Naive thymus-derived CD4-positive, alpha-beta T cell (primary cell): ENCODE results near the gene SCAPER. TPM values are rescaled to one million over a fixed set of nuclear protein-coding genes. Genes with fewer than 3 reads are reported as not detected.

Source experiments
- ATAC-seq: fragments of 150-1000 bp; cut with Tn5 transposase; 2 replicates; pipeline ENCODE4 v1.10.0; 2021; ENCODE audit warnings: mild to moderate bottlenecking, moderate library complexity
- CTCF ChIA-PET: fragments of 350-600 bp; sonication (Branson Sonifier 250); formaldehyde crosslinking; loops from one replicate; lab custom pipeline; 2021; ENCODE audit warnings: antibody characterized with exemption; lab: Charles Lee
- POLR2A ChIA-PET: fragments of 350-600 bp; sonication (Branson Sonifier 250); formaldehyde crosslinking; loops from one replicate; lab custom pipeline; 2021; ENCODE audit warnings: antibody characterized with exemption, inconsistent platforms; lab: Charles Lee
- DNase-seq, 9 donors: peaks; one replicate each; pipeline versions ENCODE4 v3.0.0 to v3.0.0-alpha.2; 2020 to 2022; ENCODE audit warnings: mixed read lengths in 1 of 9
- H3K27ac ChIP-seq: one replicate; pipeline ENCODE4 v1.7.0; 2013; ENCODE audit warnings: mild to moderate bottlenecking, low read depth, low read length, moderate library complexity
- H3K27me3 ChIP-seq, 2 donors: one replicate each; pipeline ENCODE4 v1.7.0; 2013; ENCODE audit warnings: low read length in 2 of 2, mild to moderate bottlenecking in 2 of 2, moderate library complexity in 2 of 2; ENCODE audit not compliant: control insufficient read depth in 2 of 2, insufficient read depth in 2 of 2
- H3K36me3 ChIP-seq, 3 experiments: 1 replicate in 2 of 3; 2 replicates in 1 of 3; pipeline ENCODE4 v1.7.0; 2013; ENCODE audit warnings: low read length in 3 of 3, mild to moderate bottlenecking in 3 of 3, moderate library complexity in 1 of 3; ENCODE audit not compliant: insufficient read depth in 3 of 3, control insufficient read depth in 2 of 3
- H3K4me1 ChIP-seq, 2 donors: one replicate each; pipeline ENCODE4 v1.7.0; 2013; ENCODE audit warnings: low read length in 2 of 2, mild to moderate bottlenecking in 2 of 2, moderate library complexity in 1 of 2; ENCODE audit not compliant: control insufficient read depth in 2 of 2, insufficient read depth in 2 of 2
- H3K4me3 ChIP-seq: 2 replicates; pipeline ENCODE4 v1.7.0; 2013; ENCODE audit warnings: mild to moderate bottlenecking, low read length
- H3K9me3 ChIP-seq, 3 experiments: 1 replicate in 2 of 3; 2 replicates in 1 of 3; pipeline ENCODE4 v1.7.0; 2013; ENCODE audit warnings: low read length in 3 of 3; ENCODE audit not compliant: control insufficient read depth in 2 of 3
- H3K27ac Mint-ChIP-seq, 9 donors: one replicate each; pipeline ENCODE4 v1.8.0; 2020 to 2022; ENCODE audit warnings: mixed read lengths in 9 of 9, mild to moderate bottlenecking in 8 of 9, moderate library complexity in 5 of 9, inconsistent platforms in 2 of 9
- H3K27me3 Mint-ChIP-seq, 5 donors: one replicate each; pipeline ENCODE4 v1.8.0; 2021 to 2022; ENCODE audit warnings: mixed read lengths in 5 of 5, mild to moderate bottlenecking in 1 of 5
- H3K36me3 Mint-ChIP-seq, 5 donors: one replicate each; pipeline ENCODE4 v1.8.0; 2020 to 2022; ENCODE audit warnings: mixed read lengths in 5 of 5, mild to moderate bottlenecking in 3 of 5, inconsistent platforms in 1 of 5
- H3K4me1 Mint-ChIP-seq, 7 donors: one replicate each; pipeline ENCODE4 v1.8.0; 2020 to 2022; ENCODE audit warnings: mixed read lengths in 7 of 7, mild to moderate bottlenecking in 3 of 7, inconsistent platforms in 1 of 7
- H3K4me3 Mint-ChIP-seq, 10 donors: one replicate each; pipeline ENCODE4 v1.8.0; 2020 to 2022; ENCODE audit warnings: mild to moderate bottlenecking in 10 of 10, mixed read lengths in 10 of 10, moderate library complexity in 6 of 10, inconsistent platforms in 2 of 10
- H3K9me3 Mint-ChIP-seq, 11 donors: one replicate each; pipeline ENCODE4 v1.8.0; 2020 to 2022; ENCODE audit warnings: mixed read lengths in 11 of 11, mild to moderate bottlenecking in 4 of 11, inconsistent platforms in 1 of 11, moderate library complexity in 1 of 11
- intact Hi-C, 2 donors: fragments of 100-400 bp; cut with micrococcal nuclease; formaldehyde crosslinking; loops; one replicate each; pipeline ENCODE4 v1.15.1; 2023
- polyA plus RNA-seq, 2 donors: library from polyadenylated mRNA; unstranded; fragments of 300-500 nt; fragmentation: Illumina TruSeq; gene quantifications; one replicate each; pipeline ENCODE4 v1.2.3, GENCODE V29; 2021
- total RNA-seq, 6 experiments: library from RNA in 5 of 6; stranded (reverse) in 5 of 6; gene quantifications; 1 replicate in 5 of 6; 2 replicates in 1 of 6; pipeline ENCODE4 v1.2.3 and lab custom pipeline; 2021 to 2026

The SCAPER gene
- total and polyA plus RNA-seq, 7 experiments from 2014 or later: 22.6 to 56.9 (median 48.8) TPM

DNA sequence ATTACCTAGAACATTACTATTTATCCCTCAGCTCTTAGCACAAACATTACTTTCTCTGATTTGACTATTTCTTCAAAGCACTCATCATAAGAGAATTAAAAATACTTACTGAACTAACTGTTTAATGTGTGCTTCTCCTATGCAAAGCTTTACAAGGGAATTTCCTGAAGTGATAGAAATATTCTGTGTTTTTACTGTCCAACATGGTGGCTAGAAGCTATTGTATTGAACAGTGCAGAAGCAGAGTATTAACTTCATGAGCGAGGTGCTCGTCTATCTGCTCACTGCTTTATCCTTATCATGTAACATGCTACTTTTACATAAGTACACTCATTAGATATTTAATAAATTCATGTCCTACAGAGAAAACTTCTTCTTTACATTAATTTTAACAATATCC, 329.5 kb downstream of the SCAPER start:
- Mint-ChIP-seq H3K4me1 (peaks cover 0 to 30% (median 4%) of the 10 kb centered on the region in 7 donors), H3K36me3 (peaks cover 5 to 63% (median 48%) of the 10 kb centered on the region in 5 donors), H3K27me3 (no peaks in the 10 kb centered on the region), H3K9me3 (peaks cover 0 to 11% (median 2%) of the 10 kb centered on the region in 11 donors), H3K27ac (no peak overlapping the region), H3K4me3 (no peak overlapping the region)
- ATAC-seq (no peak), DNase-seq (no peak)
- Histone ChIP-seq H3K27ac (no peak overlapping the region), H3K4me3 (no peak overlapping the region), H3K36me3 (no peaks in the 10 kb centered on the region), H3K27me3 (no peaks in the 10 kb centered on the region), H3K9me3 (no peaks in the 10 kb centered on the region), H3K4me1 (no peaks in the 10 kb centered on the region)
- intact Hi-C loops: no loop called here
- CTCF ChIA-PET: no interaction called here
- POLR2A ChIA-PET: no interaction called here

GRCh38 chr15:76575274-76575673, 329.9 kb downstream of the SCAPER start:
- Mint-ChIP-seq H3K36me3 (peaks cover 6 to 63% (median 51%) of the 10 kb centered on the region in 5 donors), H3K27ac (no peak overlapping the region), H3K4me3 (no peak overlapping the region), H3K9me3 (peaks cover 0 to 12% (median 3%) of the 10 kb centered on the region in 11 donors), H3K27me3 (no peaks in the 10 kb centered on the region), H3K4me1 (peaks cover 0 to 30% (median 4%) of the 10 kb centered on the region in 7 donors)
- Histone ChIP-seq H3K27ac (no peak overlapping the region), H3K9me3 (no peaks in the 10 kb centered on the region), H3K4me3 (no peak overlapping the region), H3K36me3 (no peaks in the 10 kb centered on the region), H3K4me1 (no peaks in the 10 kb centered on the region), H3K27me3 (no peaks in the 10 kb centered on the region)
- POLR2A ChIA-PET: no interaction called here
- no peak for DNase-seq
- ATAC-seq: no peak
- intact Hi-C loops: no loop called here
- CTCF ChIA-PET: no interaction called here

DNA sequence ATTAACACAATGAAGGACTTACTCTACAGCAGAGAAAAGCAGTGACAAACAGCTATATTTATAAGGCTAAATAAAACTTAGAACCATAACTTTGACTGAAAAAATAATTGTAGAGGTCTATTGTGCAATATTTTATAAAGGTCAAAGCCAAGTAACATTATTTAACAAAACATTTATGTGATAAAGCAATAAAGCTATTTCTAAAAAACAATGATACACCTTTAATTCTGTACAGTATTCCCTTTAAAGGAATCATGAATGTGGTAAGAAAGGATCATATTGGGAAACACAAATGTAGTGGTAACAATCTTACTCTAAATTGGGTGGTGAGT, 332.2 kb downstream of the SCAPER start:
- no peaks in the 10 kb centered on the region for H3K27me3 Mint-ChIP-seq
- DNase-seq (no peak), ATAC-seq (no peak)
- H3K9me3 Mint-ChIP-seq: peaks cover 0 to 15% (median 5%) of the 10 kb centered on the region in 11 donors
- H3K27me3 ChIP-seq: no peaks in the 10 kb centered on the region
- H3K4me3 Mint-ChIP-seq: no peak overlapping the region
- H3K27ac ChIP-seq: no peak overlapping the region
- no peaks in the 10 kb centered on the region for H3K36me3 ChIP-seq
- H3K36me3 Mint-ChIP-seq: peaks cover 9 to 63% (median 56%) of the 10 kb centered on the region in 5 donors
- POLR2A ChIA-PET: no interaction called here
- peaks cover 0 to 26% (median 0%) of the 10 kb centered on the region in 7 donors for H3K4me1 Mint-ChIP-seq
- H3K9me3 ChIP-seq: no peaks in the 10 kb centered on the region
- CTCF ChIA-PET: interaction anchor here (0.6 kb wide), 1 partner anchor 11 kb away, joined by 4 read pairs; no protein-coding TSS in a partner anchor
- no peak overlapping the region for H3K4me3 ChIP-seq
- no peak overlapping the region for H3K27ac Mint-ChIP-seq
- H3K4me1 ChIP-seq: no peaks in the 10 kb centered on the region
- intact Hi-C loops: no loop called here

- Histone ChIP-seq H3K9me3 (no peaks in the 10 kb centered on the region), H3K4me3 (no peak overlapping the region), H3K27me3 (no peaks in the 10 kb centered on the region), H3K4me1 (no peaks in the 10 kb centered on the region), H3K27ac (no peak overlapping the region), H3K36me3 (no peaks in the 10 kb centered on the region)
- ATAC-seq (no peak), DNase-seq (no peak)
- intact Hi-C loops: loop anchor here in 1 of 2 donors (10.0 kb wide), 1 partner anchor 561 kb away; no protein-coding TSS in a partner anchor
- no peak overlapping the region for H3K4me3 Mint-ChIP-seq
- CTCF ChIA-PET: no interaction called here
- no peak overlapping the region for H3K27ac Mint-ChIP-seq
- H3K27me3 Mint-ChIP-seq: no peaks in the 10 kb centered on the region
- no peaks in the 10 kb centered on the region for H3K4me1 Mint-ChIP-seq
- POLR2A ChIA-PET: no interaction called here
- H3K36me3 Mint-ChIP-seq: peaks cover 10 to 66% (median 52%) of the 10 kb centered on the region in 5 donors
- H3K9me3 Mint-ChIP-seq: peaks cover 0 to 27% (median 11%) of the 10 kb centered on the region in 11 donors
These were observed 338.9 kb downstream of the SCAPER start for GRCh38 chr15:76566276-76566675.

DNA sequence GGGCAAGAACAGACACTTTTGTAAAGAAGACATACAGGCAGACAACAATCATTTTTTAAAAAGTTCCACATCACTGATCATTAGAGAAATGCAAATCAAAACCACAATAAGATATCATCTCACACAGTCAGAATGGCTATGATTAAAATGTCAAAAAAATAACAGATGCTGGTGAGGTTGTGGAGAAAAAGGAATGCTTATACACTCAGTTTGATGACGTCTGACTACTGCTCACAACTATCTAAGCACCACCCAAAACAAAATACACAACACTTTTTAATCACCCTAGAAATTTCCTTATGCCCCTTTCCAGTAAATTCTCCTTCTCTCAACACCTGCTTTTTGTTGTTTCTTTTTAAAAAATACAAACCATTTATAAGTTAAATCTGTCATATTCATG, 339.8 kb downstream of the SCAPER start:
- Histone ChIP-seq H3K9me3 (no peaks in the 10 kb centered on the region), H3K27me3 (no peaks in the 10 kb centered on the region), H3K4me1 (no peaks in the 10 kb centered on the region), H3K36me3 (no peaks in the 10 kb centered on the region), H3K27ac (no peak overlapping the region), H3K4me3 (no peak overlapping the region)
- CTCF ChIA-PET: no interaction called here
- peaks cover 0 to 21% (median 8%) of the 10 kb centered on the region in 11 donors for H3K9me3 Mint-ChIP-seq
- DNase-seq (no peak), ATAC-seq (no peak)
- H3K27ac Mint-ChIP-seq: no peak overlapping the region
- no peaks in the 10 kb centered on the region for H3K27me3 Mint-ChIP-seq
- intact Hi-C loops: loop anchor here in 1 of 2 donors (10.0 kb wide), 1 partner anchor 561 kb away; no protein-coding TSS in a partner anchor
- no peak overlapping the region for H3K4me3 Mint-ChIP-seq
- POLR2A ChIA-PET: interaction anchor here (0.7 kb wide), 1 partner anchor 15 kb away, joined by 4 read pairs; no protein-coding TSS in a partner anchor
- H3K4me1 Mint-ChIP-seq: no peaks in the 10 kb centered on the region
- peaks cover 5 to 63% (median 49%) of the 10 kb centered on the region in 5 donors for H3K36me3 Mint-ChIP-seq

- peaks cover 8 to 41% (median 33%) of the 10 kb centered on the region in 7 donors for H3K4me1 Mint-ChIP-seq
- H3K27me3 Mint-ChIP-seq: no peaks in the 10 kb centered on the region
- Histone ChIP-seq H3K36me3 (no peaks in the 10 kb centered on the region), H3K4me3 (no peak overlapping the region), H3K4me1 (peaks cover 0 to 4% of the 10 kb centered on the region in 2 donors), H3K27ac (no peak overlapping the region), H3K9me3 (no peaks in the 10 kb centered on the region), H3K27me3 (no peaks in the 10 kb centered on the region)
- peaks cover 4 to 26% (median 12%) of the 10 kb centered on the region in 11 donors for H3K9me3 Mint-ChIP-seq
- intact Hi-C loops: no loop called here
- ATAC-seq: no peak
- H3K4me3 Mint-ChIP-seq: no peak overlapping the region
- peaks cover 7 to 62% (median 47%) of the 10 kb centered on the region in 5 donors for H3K36me3 Mint-ChIP-seq
- CTCF ChIA-PET: no interaction called here
- no peak for DNase-seq
- no peak overlapping the region for H3K27ac Mint-ChIP-seq
- POLR2A ChIA-PET: no interaction called here
These were observed 349.9 kb downstream of the SCAPER start for GRCh38 chr15:76555247-76555646.

- H3K27ac ChIP-seq: no peak overlapping the region
- Mint-ChIP-seq H3K27ac (peak overlapping the region in 1 of 9 donors; percentile 60), H3K4me3 (peak overlapping the region in 5 of 10 donors; percentile 28 to 62 (median 42)), H3K9me3 (peaks cover 4 to 22% (median 11%) of the 10 kb centered on the region in 11 donors), H3K36me3 (peaks cover 4 to 57% (median 39%) of the 10 kb centered on the region in 5 donors), H3K27me3 (no peaks in the 10 kb centered on the region), H3K4me1 (peaks cover 8 to 41% (median 33%) of the 10 kb centered on the region in 7 donors)
- intact Hi-C loops: no loop called here
- H3K9me3 ChIP-seq: no peaks in the 10 kb centered on the region
- no peaks in the 10 kb centered on the region for H3K36me3 ChIP-seq
- no peaks in the 10 kb centered on the region for H3K27me3 ChIP-seq
- no peak overlapping the region for H3K4me3 ChIP-seq
- POLR2A ChIA-PET: no interaction called here
- CTCF ChIA-PET: no interaction called here
- ATAC-seq (no peak), DNase-seq (peak in 5 of 9 donors; percentile 0 to 27 (median 4))
- peaks cover 0 to 4% of the 10 kb centered on the region in 2 donors for H3K4me1 ChIP-seq
These were observed 351.6 kb downstream of the SCAPER start for GRCh38 chr15:76553564-76553963.
